ENCODE measurements around the gene GALNT14.
"Not testable (repeated sequence)": the region's sequence is repeated elsewhere in the genome, so short reads cannot be mapped to it uniquely, and the experiment has no call there.

Gene GALNT14, protein sequence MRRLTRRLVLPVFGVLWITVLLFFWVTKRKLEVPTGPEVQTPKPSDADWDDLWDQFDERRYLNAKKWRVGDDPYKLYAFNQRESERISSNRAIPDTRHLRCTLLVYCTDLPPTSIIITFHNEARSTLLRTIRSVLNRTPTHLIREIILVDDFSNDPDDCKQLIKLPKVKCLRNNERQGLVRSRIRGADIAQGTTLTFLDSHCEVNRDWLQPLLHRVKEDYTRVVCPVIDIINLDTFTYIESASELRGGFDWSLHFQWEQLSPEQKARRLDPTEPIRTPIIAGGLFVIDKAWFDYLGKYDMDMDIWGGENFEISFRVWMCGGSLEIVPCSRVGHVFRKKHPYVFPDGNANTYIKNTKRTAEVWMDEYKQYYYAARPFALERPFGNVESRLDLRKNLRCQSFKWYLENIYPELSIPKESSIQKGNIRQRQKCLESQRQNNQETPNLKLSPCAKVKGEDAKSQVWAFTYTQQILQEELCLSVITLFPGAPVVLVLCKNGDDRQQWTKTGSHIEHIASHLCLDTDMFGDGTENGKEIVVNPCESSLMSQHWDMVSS

GRCh38 chr2:31138037-31138962 is at the start of gene GALNT14:
Gene GALNT14, minus strand, starts transcription at chr2:31138440. Its CDS starts 354 bp downstream, at chr2:31138086.
- DNase-seq (ENCODE audit: low read depth in 2 of 2): no peak

DNA sequence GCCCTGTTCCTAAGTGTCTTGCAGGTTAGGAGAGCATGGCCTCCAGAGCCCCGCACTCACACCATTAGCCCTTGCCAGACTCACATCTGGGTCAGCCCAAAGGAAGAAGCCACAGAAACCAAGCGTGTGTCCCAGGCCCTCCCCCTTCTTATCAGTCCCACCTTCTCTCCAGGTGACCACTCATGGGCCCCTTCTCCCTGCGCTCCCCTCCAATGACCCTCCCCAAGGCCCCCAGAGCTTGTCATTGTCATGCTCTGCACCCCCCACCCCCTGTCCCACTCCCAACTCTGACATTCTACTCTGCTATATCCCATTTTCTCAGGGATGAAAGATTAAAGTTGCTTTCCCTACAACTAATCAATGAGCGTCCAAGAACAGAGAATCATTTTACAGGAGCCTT is 48.9 kb upstream of the GALNT14 start:
- no peak for DNase-seq (ENCODE audit: low read depth in 2 of 2)

- DNase-seq (ENCODE audit: low read depth in 2 of 2): not testable (repeated sequence)
Measured at GRCh38 chr2:31183973-31184372, 45.7 kb upstream of the GALNT14 start.

GRCh38 chr2:31176742-31177141 is 38.5 kb upstream of the GALNT14 start:
- no peak for DNase-seq (ENCODE audit: low read depth in 2 of 2)

- no peak for DNase-seq (ENCODE audit: low read depth in 2 of 2)
Measured at GRCh38 chr2:31171142-31171541, 32.9 kb upstream of the GALNT14 start.

DNA sequence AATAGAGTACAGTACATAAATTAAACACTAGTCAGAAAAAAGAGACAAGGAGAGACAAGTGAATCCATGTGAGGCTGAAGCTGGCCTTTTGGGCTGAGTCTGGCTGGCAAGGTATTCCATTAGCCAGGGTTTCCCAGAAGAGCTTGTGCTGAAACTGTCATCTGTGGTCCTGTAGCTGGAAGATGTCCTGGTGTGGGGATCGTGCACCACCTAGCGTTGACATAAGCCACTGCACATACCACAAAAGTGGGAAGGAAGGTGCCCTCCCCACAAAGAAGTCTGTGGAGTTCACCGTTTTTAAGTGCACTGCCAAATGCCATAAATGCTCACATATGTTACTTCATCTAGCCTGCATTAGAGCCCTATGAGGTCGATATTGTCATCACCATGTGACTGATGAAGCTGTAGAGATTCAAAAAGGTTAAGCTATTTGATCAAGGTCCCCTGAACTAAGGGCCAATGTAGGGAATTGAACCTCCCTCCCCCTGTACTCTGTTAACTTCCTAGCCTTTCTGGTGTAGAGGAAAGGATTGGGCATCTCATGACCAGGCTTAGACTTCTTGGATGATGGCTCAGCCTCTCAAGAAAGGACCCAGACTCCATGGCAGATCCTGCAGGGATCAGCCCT is 31.9 kb upstream of the GALNT14 start:
- DNase-seq (ENCODE audit: low read depth in 2 of 2): peak in 1 of 2 donors; percentile 3

- DNase-seq (ENCODE audit: low read depth in 2 of 2): no peak
Measured at GRCh38 chr2:31168291-31168690, 30.1 kb upstream of the GALNT14 start.

DNA sequence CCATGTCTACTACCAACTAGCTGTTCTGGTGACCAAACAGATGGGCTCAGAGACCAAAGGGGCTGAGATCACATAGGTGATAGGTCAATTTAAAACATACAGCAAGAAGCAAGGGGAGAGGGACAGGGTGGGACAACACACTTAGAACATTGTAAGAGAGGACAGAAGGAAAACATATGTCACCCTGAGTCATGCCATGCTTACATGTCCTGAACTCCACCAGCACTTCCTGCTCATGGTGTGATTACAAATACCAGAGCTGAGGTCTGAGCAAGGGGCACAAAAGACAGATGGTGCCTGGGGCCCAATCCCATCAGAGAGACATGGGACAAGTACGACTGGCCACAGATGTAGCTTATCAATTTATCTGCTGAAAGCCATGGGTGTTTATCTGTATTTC is 28.7 kb upstream of the GALNT14 start:
- DNase-seq (ENCODE audit: low read depth in 2 of 2): no peak

DNA sequence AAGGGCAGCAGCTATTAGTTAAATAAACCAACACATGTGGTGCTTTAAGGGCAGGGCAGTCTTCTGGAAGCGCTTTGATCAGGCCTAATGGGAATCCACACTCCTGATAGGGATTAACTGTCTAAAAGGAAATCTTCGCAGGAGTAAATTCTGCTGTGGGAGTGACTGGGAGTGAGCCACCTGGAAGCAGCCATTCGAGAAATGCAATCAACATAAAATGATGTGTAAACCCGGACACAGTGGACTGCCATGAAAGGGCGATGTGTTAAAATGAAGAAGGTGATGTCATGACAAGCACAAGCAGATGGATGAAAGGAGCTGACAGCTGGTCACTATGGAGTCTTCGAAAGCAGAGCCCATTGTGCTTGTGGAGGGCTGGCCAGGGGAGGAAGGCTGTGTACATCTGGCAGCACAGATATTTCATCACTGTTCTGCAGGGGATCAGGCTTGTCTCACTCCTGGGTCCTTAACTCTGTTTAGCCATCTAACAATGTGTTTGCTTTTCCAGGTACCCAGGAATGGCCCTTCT is 24.8 kb upstream of the GALNT14 start:
- DNase-seq (ENCODE audit: low read depth in 2 of 2): no peak

DNA sequence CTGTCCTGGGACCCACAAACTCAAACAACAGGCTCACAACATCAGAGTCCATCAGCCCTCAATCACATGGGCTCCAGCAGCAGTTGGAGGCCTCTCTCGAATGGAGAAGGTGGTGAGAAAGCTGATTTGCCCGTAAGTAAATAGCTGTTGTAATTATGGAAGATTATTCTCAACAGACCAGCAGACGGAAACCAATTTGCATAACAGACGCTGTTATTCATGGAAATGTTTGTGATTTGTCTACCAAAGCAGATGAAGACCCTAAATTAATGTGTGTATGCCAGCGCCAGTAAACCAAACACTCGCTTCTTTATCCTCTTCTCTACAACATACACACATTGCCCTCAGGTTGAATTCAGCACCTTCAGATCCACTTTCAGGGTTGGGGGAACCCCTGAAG is 23.4 kb upstream of the GALNT14 start:
- DNase-seq (ENCODE audit: low read depth in 2 of 2): no peak

- no peak for DNase-seq (ENCODE audit: low read depth in 2 of 2)
Measured at GRCh38 chr2:31151501-31151900, 13.3 kb upstream of the GALNT14 start.

- DNase-seq (ENCODE audit: low read depth in 2 of 2): no peak
Measured at GRCh38 chr2:31150120-31150670, 12.0 kb upstream of the GALNT14 start.

- DNase-seq (ENCODE audit: low read depth in 2 of 2): no peak
Measured at GRCh38 chr2:31148514-31148913, 10.3 kb upstream of the GALNT14 start.

GRCh38 chr2:31147645-31148044 is 9.4 kb upstream of the GALNT14 start:
- DNase-seq (ENCODE audit: low read depth in 2 of 2): no peak

DNA sequence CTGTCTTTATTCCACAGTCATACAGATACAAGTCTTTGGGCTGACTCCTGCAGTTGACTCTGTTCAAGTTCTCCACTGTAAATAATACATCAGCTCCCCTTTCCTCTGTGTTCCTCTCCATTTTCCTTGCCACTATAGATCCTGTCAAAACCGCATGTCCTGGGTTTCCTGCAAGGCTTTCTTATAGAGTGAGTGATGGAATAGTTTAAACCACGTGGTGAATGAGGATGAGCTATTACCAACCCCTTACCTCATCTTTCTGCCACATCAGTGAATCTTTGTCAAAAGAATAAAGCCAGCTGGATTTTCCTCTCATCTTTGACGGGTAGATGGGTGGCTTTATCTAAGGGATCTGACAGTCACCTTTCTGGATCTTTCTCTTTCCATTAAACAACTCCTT is 3.9 kb upstream of the GALNT14 start:
- no peak for DNase-seq (ENCODE audit: low read depth in 2 of 2)

- DNase-seq (ENCODE audit: low read depth in 2 of 2): no peak
Measured at GRCh38 chr2:31141443-31142085, 3.3 kb upstream of the GALNT14 start.

GRCh38 chr2:31140151-31140550 is 1.9 kb upstream of the GALNT14 start:
- DNase-seq (ENCODE audit: low read depth in 2 of 2): no peak

- DNase-seq (ENCODE audit: low read depth in 2 of 2): no peak
Measured at GRCh38 chr2:31139671-31140070, 1.4 kb upstream of the GALNT14 start.

DNA sequence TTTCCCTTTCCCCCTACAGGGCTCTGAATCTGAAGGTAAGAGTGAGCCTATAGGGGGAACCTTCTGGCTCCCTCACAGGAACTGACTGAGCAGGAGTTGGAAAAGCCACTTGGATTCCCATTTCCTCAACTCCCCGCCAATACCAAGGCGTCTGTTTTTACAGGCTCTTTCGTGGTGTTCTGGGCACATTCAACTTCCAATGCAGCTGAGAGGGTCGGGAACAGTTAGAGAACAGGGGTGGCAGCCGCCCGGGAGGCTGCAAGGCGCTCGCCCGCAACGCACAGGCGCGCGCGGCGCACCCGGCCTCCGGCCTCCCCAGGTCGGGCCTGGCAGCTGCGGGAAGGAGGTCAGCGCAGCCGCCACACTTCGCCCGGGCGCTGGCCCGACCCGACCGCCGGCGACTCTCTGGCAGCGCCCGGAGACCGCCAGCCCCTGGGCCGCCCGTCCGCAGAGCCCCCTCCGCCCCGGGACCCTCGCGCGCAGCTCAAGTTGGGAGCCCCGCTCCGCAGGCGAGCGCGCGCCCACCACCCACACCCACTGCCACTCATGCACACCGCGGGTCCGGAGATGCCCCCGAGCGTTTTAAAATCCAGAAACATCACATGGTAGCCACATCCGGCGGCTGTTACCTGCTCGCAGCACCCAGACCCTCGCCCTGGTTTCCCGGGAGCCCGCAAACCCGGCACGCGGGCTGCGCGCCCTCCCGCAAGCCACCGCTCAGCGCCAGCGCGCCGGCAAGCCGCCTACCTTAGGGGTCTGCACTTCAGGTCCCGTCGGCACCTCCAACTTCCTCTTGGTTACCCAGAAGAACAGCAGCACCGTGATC is 816 bp downstream of the GALNT14 start:
- DNase-seq (ENCODE audit: low read depth in 2 of 2): no peak

DNA sequence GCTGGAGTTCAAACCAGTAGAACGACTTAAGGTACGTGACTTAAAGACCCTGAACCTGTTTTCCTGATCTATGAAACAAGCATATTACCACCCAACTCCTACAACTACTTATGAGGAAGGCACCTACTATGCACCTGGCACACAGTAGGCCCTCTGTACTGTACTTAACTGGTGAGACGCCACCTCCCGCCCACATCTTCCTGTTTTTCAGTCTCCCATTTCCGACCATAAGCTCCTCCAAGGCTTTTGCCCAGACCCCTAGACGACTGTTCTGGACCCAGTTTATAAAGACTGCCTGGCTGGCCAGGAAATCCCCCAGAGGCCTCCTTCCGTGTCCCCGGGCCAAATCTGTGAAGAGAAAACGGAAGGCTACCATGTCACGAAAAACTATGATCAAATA is 1.5 kb downstream of the GALNT14 start:
- DNase-seq (ENCODE audit: low read depth in 2 of 2): no peak
